GM12865 (cell line): ENCODE results near the gene METRNL.
"Not testable (repeated sequence)": the region's sequence is repeated elsewhere in the genome, so short reads cannot be mapped to it uniquely, and the experiment has no call there.

ENCODE experiments used
- DNase-seq: peaks from one replicate; pipeline ENCODE4 v3.0.0; 2010; ENCODE audit warnings: low read depth
- H3K4me3 ChIP-seq: 2 replicates; pipeline ENCODE4 v1.5.1; 2011; ENCODE audit warnings: mild to moderate bottlenecking, low read depth, low read length, control low read depth
- TF ChIP-seq, protein P1 (sequence below): IDR thresholded peaks from 2 replicates; pipeline ENCODE4 v1.5.1; 2011; ENCODE audit warnings: low read length, control low read depth, low read depth, inconsistent platforms; ENCODE audit not compliant: insufficient read depth; ENCODE audit errors: missing control alignments

METRNL gene

DNA sequence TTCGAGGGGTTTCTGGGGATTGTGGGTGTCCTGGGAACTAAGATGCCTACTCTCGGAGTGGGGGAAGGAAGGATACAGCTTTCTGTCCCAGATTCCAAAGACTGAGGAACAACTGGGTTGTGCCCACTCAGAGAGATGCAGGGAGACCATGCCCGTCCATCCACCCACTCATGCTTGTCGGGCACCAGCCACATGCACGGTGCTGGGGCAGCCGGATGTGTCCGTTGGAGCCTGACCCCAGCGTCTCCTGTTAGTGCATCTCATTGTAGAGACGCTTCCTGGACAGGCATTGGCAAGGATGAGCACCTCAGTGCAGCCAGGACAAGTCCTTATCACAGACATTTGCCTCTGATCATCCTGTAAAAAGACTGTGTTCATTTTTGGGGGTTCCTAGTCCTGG lies 58.1 kb downstream of the METRNL start:
- no peak for DNase-seq
- TF ChIP-seq, protein P1, sequence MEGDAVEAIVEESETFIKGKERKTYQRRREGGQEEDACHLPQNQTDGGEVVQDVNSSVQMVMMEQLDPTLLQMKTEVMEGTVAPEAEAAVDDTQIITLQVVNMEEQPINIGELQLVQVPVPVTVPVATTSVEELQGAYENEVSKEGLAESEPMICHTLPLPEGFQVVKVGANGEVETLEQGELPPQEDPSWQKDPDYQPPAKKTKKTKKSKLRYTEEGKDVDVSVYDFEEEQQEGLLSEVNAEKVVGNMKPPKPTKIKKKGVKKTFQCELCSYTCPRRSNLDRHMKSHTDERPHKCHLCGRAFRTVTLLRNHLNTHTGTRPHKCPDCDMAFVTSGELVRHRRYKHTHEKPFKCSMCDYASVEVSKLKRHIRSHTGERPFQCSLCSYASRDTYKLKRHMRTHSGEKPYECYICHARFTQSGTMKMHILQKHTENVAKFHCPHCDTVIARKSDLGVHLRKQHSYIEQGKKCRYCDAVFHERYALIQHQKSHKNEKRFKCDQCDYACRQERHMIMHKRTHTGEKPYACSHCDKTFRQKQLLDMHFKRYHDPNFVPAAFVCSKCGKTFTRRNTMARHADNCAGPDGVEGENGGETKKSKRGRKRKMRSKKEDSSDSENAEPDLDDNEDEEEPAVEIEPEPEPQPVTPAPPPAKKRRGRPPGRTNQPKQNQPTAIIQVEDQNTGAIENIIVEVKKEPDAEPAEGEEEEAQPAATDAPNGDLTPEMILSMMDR: no peak

DNA sequence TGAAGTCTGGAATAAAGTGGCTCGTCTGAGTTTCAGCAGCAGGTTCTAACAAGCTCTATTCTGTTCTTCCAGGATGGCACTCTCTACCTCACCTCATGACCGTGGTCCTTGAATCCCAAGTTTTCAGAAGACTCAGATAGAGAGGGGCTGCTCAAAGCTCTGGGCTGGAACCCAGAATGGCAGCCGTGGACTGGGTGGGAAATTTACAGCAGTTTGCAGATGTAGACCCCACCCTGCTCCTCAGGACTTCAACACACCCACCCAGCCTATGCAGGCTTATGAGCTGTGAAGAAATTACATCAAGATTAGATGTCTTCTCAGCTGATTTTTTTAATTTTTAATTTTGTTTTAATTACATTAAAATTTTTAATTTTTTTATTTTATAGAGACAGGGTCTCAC lies 59.4 kb downstream of the METRNL start:
- TF ChIP-seq, protein P1: no peak
- DNase-seq: no peak
- no peak overlapping the region for H3K4me3 ChIP-seq

More for the DNA sequence above, 58.1 kb downstream of the METRNL start:
- H3K4me3 ChIP-seq: no peak overlapping the region

DNA sequence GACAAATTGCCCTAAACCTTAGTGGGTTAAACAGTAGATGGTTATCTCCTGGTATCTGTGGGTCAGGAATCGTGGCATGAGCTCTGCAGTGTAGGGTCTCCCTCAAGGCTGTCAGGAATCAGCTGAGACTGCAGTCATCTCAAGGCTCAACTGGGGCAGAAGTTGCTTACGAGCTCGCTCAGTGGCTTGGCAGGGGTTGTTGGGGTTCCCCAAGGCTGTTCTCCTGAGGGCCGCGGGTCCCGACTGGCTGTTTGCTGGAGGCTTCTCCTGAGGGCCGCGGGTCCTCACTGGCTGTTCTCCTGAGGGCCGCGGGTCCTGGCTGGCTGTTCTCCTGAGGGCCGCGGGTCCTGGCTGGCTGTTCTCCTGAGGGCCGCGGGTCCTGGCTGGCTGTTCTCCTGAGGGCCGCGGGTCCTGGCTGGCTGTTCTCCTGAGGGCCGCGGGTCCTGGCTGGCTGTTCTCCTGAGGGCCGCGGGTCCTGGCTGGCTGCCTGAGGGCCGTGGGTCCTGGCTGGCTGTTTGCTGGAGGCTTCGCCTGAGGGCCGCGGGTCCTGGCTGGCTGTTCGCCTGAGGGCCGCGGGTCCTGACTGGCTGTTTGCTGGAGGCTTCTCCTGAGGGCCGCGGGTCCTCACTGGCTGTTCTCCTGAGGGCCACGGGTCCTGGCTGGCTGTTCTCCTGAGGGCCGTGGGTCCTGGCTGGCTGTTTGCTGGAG lies 60.3 kb downstream of the METRNL start:
- DNase-seq, H3K4me3 ChIP-seq: not testable (repeated sequence)

DNA sequence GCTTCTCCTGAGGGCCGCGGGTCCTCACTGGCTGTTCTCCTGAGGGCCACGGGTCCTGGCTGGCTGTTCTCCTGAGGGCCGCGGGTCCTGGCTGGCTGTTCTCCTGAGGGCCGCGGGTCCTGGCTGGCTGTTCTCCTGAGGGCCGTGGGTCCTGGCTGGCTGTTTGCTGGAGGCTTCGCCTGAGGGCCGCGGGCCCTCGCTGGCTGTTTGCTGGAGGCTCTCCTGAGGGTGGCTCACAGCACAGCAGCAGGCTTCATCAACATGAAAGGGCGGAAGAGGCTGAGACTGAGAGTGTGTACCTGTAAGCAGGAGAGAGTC lies 60.8 kb downstream of the METRNL start:
- not testable (repeated sequence) for H3K4me3 ChIP-seq, DNase-seq

DNA sequence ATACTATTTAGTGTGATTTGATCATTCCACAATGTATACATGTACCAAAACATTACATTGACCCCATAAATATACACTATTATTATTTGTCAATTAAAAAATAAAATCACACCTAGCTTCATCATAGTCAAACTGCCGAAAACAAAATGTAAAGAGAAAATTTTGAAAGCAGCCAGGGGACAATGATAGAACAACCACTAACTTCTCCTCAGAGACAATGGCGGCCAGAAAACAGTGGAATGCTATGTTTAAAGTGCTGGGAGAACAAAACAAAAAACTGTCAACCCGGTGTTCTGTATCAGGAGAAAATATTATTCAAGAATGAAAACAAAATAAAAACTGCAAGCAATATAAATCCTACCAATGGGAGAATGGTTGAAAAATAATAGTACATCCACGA lies 63.2 kb downstream of the METRNL start:
- TF ChIP-seq, protein P1: no peak
- no peak overlapping the region for H3K4me3 ChIP-seq
- DNase-seq: no peak

DNA sequence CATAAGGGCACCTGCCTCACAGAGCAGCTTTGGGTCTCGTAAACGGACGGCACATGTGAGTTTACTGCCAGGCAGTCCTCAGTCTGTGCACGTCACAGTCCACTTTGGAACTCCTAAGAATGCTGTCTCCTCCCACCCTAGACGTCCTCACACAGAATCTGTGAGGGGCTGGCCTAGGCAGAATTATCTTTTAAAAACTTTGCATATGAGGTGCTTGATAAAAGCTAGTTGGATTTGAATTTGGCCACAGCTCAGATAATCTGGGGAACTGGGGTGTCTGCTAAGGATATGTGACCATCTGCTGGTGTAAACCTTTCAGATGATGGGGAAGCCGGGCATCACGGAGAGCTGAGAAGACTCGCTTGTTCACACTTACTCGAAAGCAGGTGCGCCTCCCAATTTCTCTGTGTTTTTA lies 64.4 kb downstream of the METRNL start:
- H3K4me3 ChIP-seq: no peak overlapping the region
- no peak for DNase-seq
- TF ChIP-seq, protein P1: no peak
